ENCODE data around the gene CTTNBP2NL.

- TF ChIP-seq EP300 (IDR thresholded peaks at IDR 0.05) (no peak), CTCF (IDR thresholded peaks at IDR 0.05) (no peak), POLR2A (IDR thresholded peaks at IDR 0.05) (no peak)
These were observed 6.3 kb upstream of the CTTNBP2NL start for GRCh38 chr1:112389689-112390088.

All from ovary (tissue), 3 donors.